Measurements from ENCODE around the gene RYR1. TPM values are rescaled to one million over a fixed set of nuclear protein-coding genes. Genes with fewer than 3 reads are reported as not detected.
"Not testable (repeated sequence)": the region's sequence is repeated elsewhere in the genome, so short reads cannot be mapped to it uniquely, and the experiment has no call there.

Gene RYR1
- total RNA-seq, 1 experiment from 2014 or later, result 34.2 TPM

DNA sequence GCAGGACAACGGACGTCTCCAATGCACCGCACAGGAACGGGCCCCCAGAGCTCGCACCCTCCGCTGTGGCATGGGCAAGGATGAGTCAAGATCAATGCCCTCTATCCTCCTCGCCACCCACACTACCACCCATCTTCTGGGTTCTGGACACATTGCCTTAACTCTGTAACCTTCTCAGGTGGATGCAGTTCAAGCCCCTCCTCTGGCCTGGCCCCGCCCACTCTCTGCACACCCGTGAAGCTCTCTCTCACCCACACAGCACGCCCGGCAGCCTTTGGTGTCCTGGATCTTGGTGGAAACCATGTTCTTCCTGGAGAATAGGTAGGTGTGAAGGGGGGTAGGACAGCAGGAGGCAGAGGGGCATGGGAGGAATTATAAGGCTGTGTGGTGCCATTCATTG lies 163.6 kb downstream of the RYR1 start:
- TF ChIP-seq REST (IDR thresholded peaks at IDR 0.05; ENCODE audit: insufficient read depth in 1 of 2, low read depth in 2 of 2, low read length in 1 of 2) (no peak), POLR2AphosphoS5 (IDR thresholded peaks at IDR 0.05; ENCODE audit: low read depth, low read length) (no peak)
- H3K4me1 ChIP-seq (ENCODE audit: control insufficient read depth, insufficient read depth, low read length), result no peaks in the 10 kb centered on the region
- H3K9me3 ChIP-seq (ENCODE audit: control insufficient read depth, insufficient read depth, low read depth, low read length), result no peaks in the 10 kb centered on the region
- intact Hi-C loops (cut with micrococcal nuclease; ENCODE audit: unreplicated experiment) (no loop called here), in situ Hi-C loops (cut with HindIII; ENCODE audit: low pct_unique_long_range_greater_than_20kb, low sequenced_read_pairs) (no loop called here)
- POLR2A ChIA-PET, result interaction anchor here (0.7 to 1.7 kb wide), 2 partner anchors 11 to 77 kb away, joined by 6 to 19 read pairs; no protein-coding TSS in a partner anchor
- H3K4me3 ChIP-seq (ENCODE audit: low read depth in 2 of 2, low read length in 2 of 2), result no peak overlapping the region
- no TSS peak for BruUV-seq (replicated peaks)
- no peak overlapping the region for H3K27ac ChIP-seq (ENCODE audit: low read length)
- CTCF ChIA-PET, result interaction anchor here (0.7 to 1.9 kb wide), 2 partner anchors 37 to 326 kb away, joined by 3 to 6 read pairs; no protein-coding TSS in a partner anchor
- H3K36me3 ChIP-seq (ENCODE audit: control insufficient read depth, insufficient read depth, low read length), result no peaks in the 10 kb centered on the region
- no peak for ATAC-seq
- no peaks in the 10 kb centered on the region for H3K27me3 ChIP-seq (ENCODE audit: control insufficient read depth, insufficient read depth, low read length)
- no peak for DNase-seq (ENCODE audit: low read depth, low spot score)

GRCh38 chr19:38599722-38600121 lies 166.2 kb downstream of the RYR1 start:
- H3K4me1 ChIP-seq (ENCODE audit: control insufficient read depth, insufficient read depth, low read length), result no peaks in the 10 kb centered on the region
- ChIA-PET POLR2A (interaction anchor here (0.6 to 0.7 kb wide), 2 partner anchors 27 to 171 kb away, joined by 3 read pairs; no protein-coding TSS in a partner anchor), CTCF (interaction anchor here (0.5 to 0.6 kb wide), 2 partner anchors 14 to 1429 kb away, joined by 4 to 8 read pairs; no protein-coding TSS in a partner anchor)
- DNase-seq (ENCODE audit: low read depth, low spot score) (no peak), ATAC-seq (no peak)
- H3K27me3 ChIP-seq (ENCODE audit: control insufficient read depth, insufficient read depth, low read length), result no peaks in the 10 kb centered on the region
- intact Hi-C loops (cut with micrococcal nuclease; ENCODE audit: unreplicated experiment), result no loop called here
- H3K36me3 ChIP-seq (ENCODE audit: control insufficient read depth, insufficient read depth, low read length), result no peaks in the 10 kb centered on the region
- in situ Hi-C loops (cut with HindIII; ENCODE audit: low pct_unique_long_range_greater_than_20kb, low sequenced_read_pairs), result no loop called here
- H3K27ac ChIP-seq (ENCODE audit: low read length), result no peak overlapping the region
- H3K4me3 ChIP-seq (ENCODE audit: low read depth in 2 of 2, low read length in 2 of 2), result no peak overlapping the region
- H3K9me3 ChIP-seq (ENCODE audit: control insufficient read depth, insufficient read depth, low read depth, low read length), result no peaks in the 10 kb centered on the region
- BruUV-seq (replicated peaks), result no TSS peak
- no peak for TF ChIP-seq REST (IDR thresholded peaks at IDR 0.05; ENCODE audit: insufficient read depth in 1 of 2, low read depth in 2 of 2, low read length in 1 of 2)

DNA sequence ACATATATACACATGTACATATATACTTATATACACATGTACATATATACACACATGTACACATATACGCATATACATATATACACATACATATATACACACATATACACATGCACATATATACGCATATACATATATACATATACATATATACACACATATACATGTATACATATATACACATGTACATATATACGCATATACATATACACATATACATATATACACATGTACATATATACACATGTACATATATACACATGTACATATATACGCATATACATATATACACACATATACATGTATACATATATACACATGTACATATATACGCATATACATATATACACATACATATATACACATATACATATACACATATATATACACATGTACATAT lies 169.4 kb downstream of the RYR1 start:
- CTCF ChIA-PET; in situ Hi-C loops (cut with HindIII; ENCODE audit: low pct_unique_long_range_greater_than_20kb, low sequenced_read_pairs); H3K4me3 ChIP-seq (ENCODE audit: low read depth in 2 of 2, low read length in 2 of 2); H3K36me3 ChIP-seq (ENCODE audit: control insufficient read depth, insufficient read depth, low read length); DNase-seq (ENCODE audit: low read depth, low spot score); H3K27ac ChIP-seq (ENCODE audit: low read length); H3K4me1 ChIP-seq (ENCODE audit: control insufficient read depth, insufficient read depth, low read length); ATAC-seq; H3K27me3 ChIP-seq (ENCODE audit: control insufficient read depth, insufficient read depth, low read length); BruUV-seq (replicated peaks); H3K9me3 ChIP-seq (ENCODE audit: control insufficient read depth, insufficient read depth, low read depth, low read length); POLR2A ChIA-PET; intact Hi-C loops (cut with micrococcal nuclease; ENCODE audit: unreplicated experiment): not testable (repeated sequence)
